GM12892 (cell line): ENCODE results near the gene TMEM38A.
"Not testable (repeated sequence)": the region's sequence is repeated elsewhere in the genome, so short reads cannot be mapped to it uniquely, and the experiment has no call there.

Experiments used
- DNase-seq: peaks from one replicate; pipeline ENCODE4 v3.0.0; 2011; ENCODE audit not compliant: insufficient read length
- FAIRE-seq: peaks from 2 replicates; lab custom pipeline; 2011; peaks lifted over from hg19 to GRCh38; lab: Jason Lieb, UNC
- POLR2A ChIP-seq: IDR thresholded peaks from 2 replicates; pipeline ENCODE4 v1.6.1; 2011; ENCODE audit warnings: low read depth, low read length, control low read depth
- POLR2AphosphoS5 ChIP-seq: IDR thresholded peaks from 2 replicates; pipeline ENCODE4 v1.6.1; 2011; ENCODE audit warnings: low read depth, low read length, control low read depth
- TAF1 ChIP-seq: IDR thresholded peaks from 2 replicates; pipeline ENCODE4 v1.6.1; 2011; ENCODE audit warnings: low read depth, mild to moderate bottlenecking, control low read depth, low read length, borderline replicate concordance

TMEM38A gene

GRCh38 chr19:16640951-16641350 is 20.0 kb upstream of the TMEM38A start:
- TF ChIP-seq POLR2AphosphoS5 = no peak
- TF ChIP-seq TAF1 = no peak
- no peak for TF ChIP-seq POLR2A
- DNase-seq = no peak
- no peak for FAIRE-seq

- DNase-seq (no peak), FAIRE-seq (no peak)
- no peak for TF ChIP-seq TAF1
- no peak for TF ChIP-seq POLR2A
- TF ChIP-seq POLR2AphosphoS5 = no peak
Observed at GRCh38 chr19:16641695-16642094, 19.2 kb upstream of the TMEM38A start.

GRCh38 chr19:16645140-16645539 is 15.8 kb upstream of the TMEM38A start:
- FAIRE-seq (no peak), DNase-seq (no peak)
- no peak for TF ChIP-seq POLR2AphosphoS5
- no peak for TF ChIP-seq TAF1
- TF ChIP-seq POLR2A = no peak

GRCh38 chr19:16649734-16650133 is 11.2 kb upstream of the TMEM38A start:
- FAIRE-seq (no peak), DNase-seq (no peak)
- TF ChIP-seq TAF1 = no peak
- TF ChIP-seq POLR2AphosphoS5 = no peak
- no peak for TF ChIP-seq POLR2A

- TF ChIP-seq POLR2AphosphoS5 (no peak), TAF1 (no peak), POLR2A (peak; percentile 25; the same call in 1 of the 2 replicates)
- DNase-seq (no peak), FAIRE-seq (no peak)
Observed at GRCh38 chr19:16650821-16651220, 10.1 kb upstream of the TMEM38A start.

GRCh38 chr19:16651421-16652188 is 9.3 kb upstream of the TMEM38A start:
- DNase-seq, FAIRE-seq: not testable (repeated sequence)

- no peak for TF ChIP-seq POLR2AphosphoS5
- no peak for TF ChIP-seq POLR2A
- no peak for TF ChIP-seq TAF1
- DNase-seq (no peak), FAIRE-seq (no peak)
Observed at GRCh38 chr19:16652854-16653253, 8.1 kb upstream of the TMEM38A start.

GRCh38 chr19:16654140-16654539 is 6.8 kb upstream of the TMEM38A start:
- no peak for DNase-seq
- FAIRE-seq = no peak
- TF ChIP-seq TAF1 (no peak), POLR2A (no peak), POLR2AphosphoS5 (no peak)

GRCh38 chr19:16654627-16655026 is 6.3 kb upstream of the TMEM38A start:
- DNase-seq (no peak), FAIRE-seq (no peak)
- TF ChIP-seq POLR2AphosphoS5 (no peak), TAF1 (no peak), POLR2A (no peak)

- TF ChIP-seq POLR2A (no peak), POLR2AphosphoS5 (no peak), TAF1 (no peak)
- DNase-seq (no peak), FAIRE-seq (no peak)
Observed at GRCh38 chr19:16655727-16656126, 5.2 kb upstream of the TMEM38A start.

GRCh38 chr19:16657384-16657783 is 3.6 kb upstream of the TMEM38A start:
- TF ChIP-seq TAF1 (no peak), POLR2A (no peak; the same call in 1 of the 2 replicates), POLR2AphosphoS5 (no peak)
- FAIRE-seq (no peak), DNase-seq (no peak)

- FAIRE-seq (no peak), DNase-seq (no peak)
- TF ChIP-seq POLR2AphosphoS5 (no peak), TAF1 (no peak), POLR2A (no peak)
Observed at GRCh38 chr19:16659464-16659831, 1.5 kb upstream of the TMEM38A start.

GRCh38 chr19:16659832-16660708 is 869 bp upstream of the TMEM38A start, which contains the start of gene SMIM7:
Gene SMIM7, minus strand, starts transcription at chr19:16660144. Its CDS starts 34 bp downstream, at chr19:16660110.
- peak; percentile 95 for DNase-seq
- TF ChIP-seq POLR2AphosphoS5 (peak; percentile 93), TAF1 (peak; percentile 60), POLR2A (peak; percentile 93)
- peak; percentile 99 for FAIRE-seq
